Measurements from ENCODE around the gene MTR. TPM values are rescaled to one million over a fixed set of nuclear protein-coding genes. Genes with fewer than 3 reads are reported as not detected.

MTR gene
- total and polyA plus RNA-seq, 9 of the 15 experiments (the other 6 are each of a cell fraction or from before 2014, with no cell fraction given), result 3.4 to 44.3 (median 20.3) TPM

- TF ChIP-seq ZNF512 (tag; IDR thresholded peaks at IDR 0.05), result no peak
- no peak for TF ChIP-seq YBX1 (IDR thresholded peaks at IDR 0.05)
- no peak for TF ChIP-seq MITF (IDR thresholded peaks at IDR 0.05)
- no peak for TF ChIP-seq ZC3H4 (CRISPR knock-in tag; IDR thresholded peaks at IDR 0.05; ENCODE audit: borderline replicate concordance)
- no peak for TF ChIP-seq ZNF124 (CRISPR knock-in tag; IDR thresholded peaks at IDR 0.05)
- TF ChIP-seq ZNF609 (CRISPR knock-in tag; IDR thresholded peaks at IDR 0.05; ENCODE audit: borderline replicate concordance), result no peak
- peak in 1 of 2 experiments; percentile 75; a peak in 2 of 4 replicates for TF ChIP-seq MNT (conservative IDR thresholded peaks at IDR 0.05)
- no peak for TF ChIP-seq ZNF75A (CRISPR knock-in tag; IDR thresholded peaks at IDR 0.05)
- TF ChIP-seq EP300 (IDR thresholded peaks at IDR 0.05; ENCODE audit: low read length), result peak; percentile 98
- no peak for TF ChIP-seq ATF1 (CRISPR knock-in tag; IDR thresholded peaks at IDR 0.05)
- peak; percentile 47; the same call in 1 of the 2 replicates for TF ChIP-seq ATF1 (tag; IDR thresholded peaks at IDR 0.05)
- no peak for TF ChIP-seq PURB (CRISPR knock-in tag; IDR thresholded peaks at IDR 0.05; ENCODE audit: low read depth)
- TF ChIP-seq THAP12 (CRISPR knock-in tag; IDR thresholded peaks at IDR 0.05), result no peak
These were observed 118.4 kb downstream of the MTR start (continued) for GRCh38 chr1:236913371-236914037.

Data from K562 (cell line).